D341Med (cell line): Measurements from ENCODE around the gene PKP1.

ENCODE experiments used
- DNase-seq: peaks from one replicate; pipeline ENCODE4 v3.0.0; 2012; ENCODE audit warnings: low spot score

PKP1 gene

DNA sequence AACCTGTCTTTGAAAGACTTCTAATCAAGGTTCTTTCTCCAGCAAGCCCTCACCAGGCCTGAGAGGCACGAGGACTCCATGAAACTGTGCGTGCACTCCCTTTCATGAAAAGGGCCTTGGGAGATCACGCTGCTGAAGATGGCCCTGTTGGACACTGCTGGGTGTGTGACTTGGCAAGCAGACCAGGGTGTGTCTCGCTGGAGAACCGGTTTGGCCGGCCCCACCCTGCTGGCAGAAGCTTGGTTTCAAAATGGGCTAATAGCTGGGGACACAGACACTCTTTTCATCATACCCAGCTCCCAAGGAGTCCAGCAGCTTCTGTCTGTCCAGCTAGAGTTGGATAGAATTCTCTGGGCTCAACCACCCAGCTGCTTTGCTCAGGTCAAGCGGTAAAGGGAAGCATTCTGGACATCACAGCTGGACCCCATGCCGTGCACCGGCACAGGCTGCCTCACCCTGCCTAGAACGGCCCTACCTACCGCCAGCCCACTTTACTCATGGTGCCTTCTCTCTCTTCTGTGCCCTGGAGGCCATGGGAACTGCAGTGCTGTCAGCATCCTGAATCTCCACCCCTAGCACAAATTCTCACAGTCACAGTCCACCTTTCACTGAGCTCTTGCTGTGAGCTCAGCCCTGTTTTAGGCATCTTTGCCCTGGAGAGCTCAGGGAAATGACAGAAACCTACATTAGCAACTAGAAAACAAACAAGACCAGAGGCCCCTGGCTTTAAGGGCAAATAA, 24.6 kb downstream of the PKP1 start:
- DNase-seq: no peak

- peak; percentile 76 for DNase-seq
These were observed 26.1 kb downstream of the PKP1 start for GRCh38 chr1:201309416-201309815.

DNA sequence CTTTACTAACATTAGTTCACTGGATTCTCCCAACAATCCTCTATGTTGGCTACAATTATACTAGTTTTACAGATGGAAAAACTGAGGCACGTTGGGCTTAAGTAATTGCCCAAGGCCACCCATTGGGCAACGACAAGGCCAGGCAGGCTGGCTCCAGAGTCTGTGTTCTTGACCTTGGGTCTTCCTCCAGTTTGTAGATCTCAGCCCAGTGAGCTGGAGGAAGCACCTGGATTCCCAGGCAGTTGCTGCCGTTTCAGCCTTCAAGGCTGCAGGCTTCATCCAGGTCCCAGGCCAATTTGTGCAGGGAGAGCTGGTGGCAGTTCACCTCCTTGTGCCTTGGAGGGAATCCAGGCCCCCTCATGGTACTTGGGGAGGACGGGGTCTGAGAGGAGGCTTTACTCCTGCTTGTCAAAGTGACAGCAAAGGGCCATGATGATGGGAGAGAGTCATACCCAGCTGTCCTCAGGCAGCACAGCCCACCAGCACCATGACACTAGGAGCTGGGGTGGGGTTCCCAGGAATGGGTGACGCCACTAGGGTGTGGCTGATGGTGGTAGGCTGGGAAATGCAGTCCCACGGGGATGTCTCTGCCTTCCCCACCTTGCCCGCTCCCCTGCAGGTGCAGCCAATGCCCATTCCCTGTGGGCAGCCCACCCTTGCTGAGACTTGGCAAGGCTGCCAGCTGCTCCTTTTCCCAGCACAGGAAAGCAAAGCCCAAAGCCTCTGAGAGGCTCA, 27.1 kb downstream of the PKP1 start:
- DNase-seq: no peak

- no peak for DNase-seq
These were observed 27.7 kb downstream of the PKP1 start for GRCh38 chr1:201310986-201311355.

DNA sequence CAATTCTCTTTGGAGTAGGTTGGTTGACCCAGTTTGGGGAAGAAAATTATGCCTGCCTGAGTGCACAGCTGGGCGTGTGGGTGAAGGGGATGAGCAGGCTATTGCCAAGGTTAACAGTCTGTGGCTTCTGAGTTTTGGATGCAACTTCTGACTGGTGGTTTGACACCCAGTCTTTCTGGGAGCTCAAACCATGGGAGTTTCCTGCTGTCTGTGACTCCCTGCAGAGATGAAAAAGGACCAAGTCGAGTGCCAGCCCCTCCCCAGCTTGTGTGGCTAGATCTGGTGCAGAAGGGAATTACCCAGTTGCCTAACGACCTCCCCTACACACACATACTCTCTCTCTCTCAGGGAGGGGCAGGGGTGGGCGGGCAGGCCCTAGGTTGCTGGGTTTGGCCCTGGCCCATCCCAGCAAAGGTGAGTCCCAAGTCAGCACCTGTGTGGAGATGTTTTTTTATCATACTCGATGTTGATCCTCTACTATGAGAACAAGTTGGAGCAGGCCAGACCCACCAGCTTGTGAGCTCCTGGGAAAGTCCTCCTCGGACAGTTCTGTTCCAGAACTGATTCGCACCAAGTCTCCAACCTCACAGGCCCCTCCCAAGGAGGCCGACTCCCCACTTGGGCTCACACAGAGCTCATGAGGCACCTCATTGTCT, 28.2 kb downstream of the PKP1 start:
- no peak for DNase-seq

- DNase-seq: no peak
These were observed 29.0 kb downstream of the PKP1 start for GRCh38 chr1:201312298-201312697.

DNA sequence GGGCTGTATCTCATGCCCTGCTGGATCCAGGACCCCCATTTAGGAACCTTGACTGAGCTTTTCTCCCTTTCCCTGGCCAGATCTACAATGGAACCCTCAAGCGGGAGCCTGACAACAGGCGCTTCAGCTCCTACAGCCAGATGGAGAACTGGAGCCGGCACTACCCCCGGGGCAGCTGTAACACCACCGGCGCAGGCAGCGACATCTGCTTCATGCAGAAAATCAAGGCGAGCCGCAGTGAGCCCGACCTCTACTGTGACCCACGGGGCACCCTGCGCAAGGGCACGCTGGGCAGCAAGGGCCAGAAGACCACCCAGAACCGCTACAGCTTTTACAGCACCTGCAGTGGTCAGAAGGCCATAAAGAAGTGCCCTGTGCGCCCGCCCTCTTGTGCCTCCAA, 29.8 kb downstream of the PKP1 start:
- DNase-seq: no peak

- DNase-seq: no peak
These were observed 33.2 kb downstream of the PKP1 start for GRCh38 chr1:201316556-201316955.

GRCh38 chr1:201317551-201317950, 34.2 kb downstream of the PKP1 start:
- DNase-seq: no peak

GRCh38 chr1:201318504-201319340, 35.4 kb downstream of the PKP1 start:
- no peak for DNase-seq

- DNase-seq: no peak
These were observed 36.3 kb downstream of the PKP1 start for GRCh38 chr1:201319631-201320030.

GRCh38 chr1:201320168-201320788, 37.0 kb downstream of the PKP1 start:
- DNase-seq: no peak

DNA sequence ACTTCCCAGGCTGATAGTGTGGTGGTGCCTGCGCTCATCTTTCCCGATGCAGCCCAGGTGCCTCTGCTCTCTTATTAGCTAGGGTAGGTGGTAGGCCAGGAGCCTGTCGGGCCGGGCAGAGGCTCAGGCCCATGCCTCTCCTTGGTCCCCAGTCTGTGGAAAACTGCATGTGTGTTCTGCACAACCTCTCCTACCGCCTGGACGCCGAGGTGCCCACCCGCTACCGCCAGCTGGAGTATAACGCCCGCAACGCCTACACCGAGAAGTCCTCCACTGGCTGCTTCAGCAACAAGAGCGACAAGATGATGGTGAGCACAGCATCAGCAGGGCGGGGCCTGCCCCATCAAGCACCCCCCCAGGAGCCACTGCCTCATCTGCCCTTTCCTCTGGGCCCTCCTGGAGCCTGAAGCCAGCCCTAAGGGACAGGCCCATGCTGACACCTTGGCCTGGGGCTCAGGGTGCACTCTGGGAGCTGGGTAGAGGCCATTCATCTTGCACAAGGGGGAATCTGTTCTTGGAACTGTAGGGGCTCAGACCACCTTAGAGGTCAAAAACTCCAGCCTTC, 38.6 kb downstream of the PKP1 start:
- no peak for DNase-seq

DNA sequence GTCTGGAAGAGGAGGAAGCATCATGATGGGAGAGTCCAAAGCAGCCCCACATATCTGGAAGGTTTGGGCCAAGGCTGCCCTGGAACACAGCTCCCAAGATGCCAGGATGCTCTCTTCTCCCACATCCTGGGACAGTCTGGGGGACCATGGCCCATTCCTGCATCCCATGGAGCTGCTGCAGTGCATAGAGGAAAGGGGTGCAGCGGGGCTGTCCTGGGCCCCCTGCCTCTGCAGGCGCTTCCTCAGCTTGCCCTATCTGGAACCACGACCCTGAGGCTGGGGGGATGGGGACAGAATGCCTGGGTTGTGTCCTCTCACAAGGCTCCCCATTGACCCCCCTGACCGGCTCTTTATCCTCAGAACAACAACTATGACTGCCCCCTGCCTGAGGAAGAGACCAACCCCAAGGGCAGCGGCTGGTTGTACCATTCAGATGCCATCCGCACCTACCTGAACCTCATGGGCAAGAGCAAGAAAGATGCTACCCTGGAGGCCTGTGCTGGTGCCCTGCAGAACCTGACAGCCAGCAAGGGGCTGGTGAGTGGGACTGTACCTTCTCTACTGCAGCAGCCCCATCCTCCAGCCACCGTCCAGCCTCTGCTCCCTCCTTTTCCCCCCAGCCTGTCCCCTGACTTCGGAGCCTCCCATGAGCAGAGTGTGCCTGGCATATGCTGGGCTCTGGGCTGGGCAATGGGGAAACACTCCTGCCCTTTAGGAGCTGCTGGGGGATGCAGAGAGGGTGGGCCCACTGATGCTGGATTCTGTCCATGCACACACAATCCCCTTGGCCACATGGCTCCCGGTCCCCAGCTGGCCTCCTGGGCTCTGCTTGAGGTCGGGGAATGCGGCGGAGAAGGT, 39.6 kb downstream of the PKP1 start:
- DNase-seq: no peak

DNA sequence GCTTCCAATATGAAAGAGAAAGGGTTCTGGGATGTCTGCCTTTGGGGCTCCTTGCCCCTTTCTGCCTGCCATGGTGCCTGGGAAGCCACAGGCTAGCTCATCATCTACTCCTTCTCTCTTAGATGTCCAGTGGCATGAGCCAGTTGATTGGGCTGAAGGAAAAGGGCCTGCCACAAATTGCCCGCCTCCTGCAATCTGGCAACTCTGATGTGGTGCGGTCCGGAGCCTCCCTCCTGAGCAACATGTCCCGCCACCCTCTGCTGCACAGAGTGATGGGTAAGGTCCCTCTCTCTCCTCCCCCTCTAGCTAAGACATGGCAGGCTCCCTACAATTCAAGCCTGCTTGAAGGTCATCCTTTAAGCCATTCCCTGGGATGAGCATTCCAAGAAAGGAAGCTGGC, 41.0 kb downstream of the PKP1 start:
- no peak for DNase-seq

- no peak for DNase-seq
These were observed 41.7 kb downstream of the PKP1 start for GRCh38 chr1:201324821-201325677.

DNA sequence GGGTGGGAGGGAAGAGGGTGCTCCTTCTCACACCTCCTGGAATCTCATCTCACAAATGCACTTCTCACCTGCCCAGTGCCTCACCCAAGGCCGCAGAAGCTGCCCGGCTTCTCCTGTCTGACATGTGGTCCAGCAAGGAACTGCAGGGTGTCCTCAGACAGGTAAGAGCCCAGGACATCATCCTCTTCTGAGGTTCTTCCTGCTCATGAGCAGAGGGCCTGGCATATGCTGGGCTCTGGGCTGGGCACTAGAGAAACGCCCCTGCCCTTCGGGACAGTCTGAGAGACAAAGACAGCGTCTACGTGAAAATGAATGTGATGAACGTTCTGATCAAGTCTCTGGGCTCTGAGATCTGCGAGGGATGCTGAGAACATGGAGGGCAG, 42.4 kb downstream of the PKP1 start:
- DNase-seq: no peak

DNA sequence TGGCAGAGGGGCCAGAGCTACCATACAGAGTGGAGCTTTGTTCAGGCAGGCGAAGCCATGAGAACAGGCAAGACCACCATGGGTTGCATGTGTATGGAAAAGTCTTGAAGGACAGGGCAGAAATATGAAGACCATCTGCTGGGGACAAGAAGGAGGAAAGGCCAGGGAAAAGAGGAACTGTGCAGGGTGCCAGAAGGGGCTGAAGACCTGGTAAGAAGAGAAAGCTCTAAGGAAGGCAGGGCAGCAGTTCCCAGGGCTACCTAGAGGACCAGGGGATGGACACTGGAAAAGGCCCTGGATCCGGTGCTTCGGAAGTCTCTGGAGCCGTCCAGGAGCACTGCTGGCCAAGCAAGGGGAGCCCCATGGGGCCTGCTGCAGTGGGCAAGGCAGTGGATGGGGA, 43.4 kb downstream of the PKP1 start:
- DNase-seq: no peak

DNA sequence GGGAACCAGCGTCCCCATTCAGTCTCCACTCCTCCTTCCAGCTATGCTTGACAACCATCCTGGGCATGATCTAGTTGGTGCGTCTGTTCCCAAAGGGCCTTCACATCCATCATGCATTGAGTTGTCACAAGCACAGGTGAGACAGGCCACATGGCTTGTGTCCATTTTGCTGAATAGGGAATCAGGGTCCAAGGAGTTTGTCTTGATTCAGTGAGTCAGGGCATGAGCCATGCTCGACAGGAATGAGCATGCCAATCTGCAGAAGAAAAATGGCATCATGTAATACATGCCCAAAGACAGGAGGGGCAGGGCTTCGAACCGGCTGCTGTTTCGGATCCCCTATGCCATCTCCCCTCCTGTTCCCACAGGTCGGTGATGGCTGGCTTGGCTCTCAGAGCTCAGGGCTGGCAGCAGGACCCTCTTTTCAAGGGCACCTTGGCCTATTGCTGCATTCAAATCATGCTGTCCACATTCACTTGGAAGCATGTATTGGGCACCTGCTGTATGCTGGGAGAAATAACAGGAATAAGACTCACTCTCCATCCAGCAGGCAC, 44.5 kb downstream of the PKP1 start:
- DNase-seq: no peak
